ENCODE results near the gene RPL10A. TPM values are rescaled to one million over a fixed set of nuclear protein-coding genes. Genes with fewer than 3 reads are reported as not detected.

The RPL10A gene
- polyA plus RNA-seq, 1 of the 3 experiments (the other 2 are of a cell fraction): 3,548 TPM

DNA sequence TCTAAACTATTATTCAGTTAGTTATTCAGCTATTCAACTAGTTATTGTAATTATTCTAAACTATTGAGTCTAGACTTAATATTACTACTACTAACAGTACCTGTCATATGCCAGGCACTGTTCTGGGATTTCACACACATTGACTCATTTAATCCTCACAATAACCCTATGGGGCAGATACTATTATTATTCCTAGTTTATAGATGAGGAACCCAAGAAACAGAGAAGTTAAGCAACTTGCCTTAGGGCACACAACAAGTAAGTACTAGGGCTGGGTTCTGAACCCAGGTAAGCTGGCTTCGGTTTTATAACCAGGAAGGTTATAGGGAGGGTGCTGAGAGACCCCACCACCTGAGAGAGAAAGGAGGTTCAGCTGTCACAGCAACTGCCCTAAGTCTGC, 20.9 kb downstream of the RPL10A start:
- no peak for DNase-seq
- no peaks in the 10 kb centered on the region for H3K9me3 ChIP-seq
- no peak overlapping the region for H3K27ac ChIP-seq (ENCODE audit: low read depth in 2 of 2, low read length in 1 of 2)
- no peak overlapping the region for H3K4me3 ChIP-seq (ENCODE audit: low read depth in 2 of 2, low read length in 1 of 2)
- ChIA-PET CTCF (interaction anchor here (1.2 to 1.6 kb wide), 4 partner anchors 22 to 248 kb away, joined by 3 to 8 read pairs (median 3); partner anchors contain the start of genes ARMC12 and PPARD), POLR2A (interaction anchor here (0.7 to 1.1 kb wide), 2 partner anchors 8 to 15 kb away, joined by 3 read pairs; partner anchors contain the start of gene TEAD3)
- peaks cover 22% of the 10 kb centered on the region; the same call in 1 of the 2 replicates for H3K79me2 ChIP-seq (ENCODE audit: insufficient read depth)
- H3K4me2 ChIP-seq: no peak overlapping the region
- H3K9ac ChIP-seq: no peak overlapping the region
- no peaks in the 10 kb centered on the region for H3K27me3 ChIP-seq (ENCODE audit: insufficient read depth)
- WGBS (ENCODE audit: low lambda C conversion rate): 100% methylated on average over 1 of the region's 1 CpG
- H4K20me1 ChIP-seq (ENCODE audit: insufficient read depth): peaks cover 20% of the 10 kb centered on the region; the same call in 1 of the 2 replicates
- no peaks in the 10 kb centered on the region for H3K36me3 ChIP-seq (replicated peaks in 1 of 2; ENCODE audit: control insufficient read depth in 1 of 2, insufficient read depth in 2 of 2, low read length in 1 of 2)
- H3K4me1 ChIP-seq (ENCODE audit: control insufficient read depth in 1 of 2, insufficient read depth in 2 of 2, low read depth in 1 of 2, low read length in 1 of 2): peaks cover 31 to 42% of the 10 kb centered on the region in 2 experiments; a peak in 2 of 4 replicates
- no peak for TF ChIP-seq EP300 (IDR thresholded peaks at IDR 0.05; ENCODE audit: borderline replicate concordance in 1 of 2, low read depth in 1 of 2, low read length in 1 of 2)
- no peak for TF ChIP-seq YY1 (IDR thresholded peaks at IDR 0.05; ENCODE audit: low read depth)
- TF ChIP-seq FOXM1 (IDR thresholded peaks at IDR 0.05; ENCODE audit: low read depth): no peak
- TF ChIP-seq CHD2 (IDR thresholded peaks at IDR 0.05; ENCODE audit: low read length, partially characterized antibody): no peak
- TF ChIP-seq FOXJ3 (CRISPR knock-in tag; IDR thresholded peaks at IDR 0.05): no peak
- no peak for TF ChIP-seq RXRA (IDR thresholded peaks at IDR 0.05; ENCODE audit: borderline replicate concordance, low read depth)
- TF ChIP-seq, protein P1, sequence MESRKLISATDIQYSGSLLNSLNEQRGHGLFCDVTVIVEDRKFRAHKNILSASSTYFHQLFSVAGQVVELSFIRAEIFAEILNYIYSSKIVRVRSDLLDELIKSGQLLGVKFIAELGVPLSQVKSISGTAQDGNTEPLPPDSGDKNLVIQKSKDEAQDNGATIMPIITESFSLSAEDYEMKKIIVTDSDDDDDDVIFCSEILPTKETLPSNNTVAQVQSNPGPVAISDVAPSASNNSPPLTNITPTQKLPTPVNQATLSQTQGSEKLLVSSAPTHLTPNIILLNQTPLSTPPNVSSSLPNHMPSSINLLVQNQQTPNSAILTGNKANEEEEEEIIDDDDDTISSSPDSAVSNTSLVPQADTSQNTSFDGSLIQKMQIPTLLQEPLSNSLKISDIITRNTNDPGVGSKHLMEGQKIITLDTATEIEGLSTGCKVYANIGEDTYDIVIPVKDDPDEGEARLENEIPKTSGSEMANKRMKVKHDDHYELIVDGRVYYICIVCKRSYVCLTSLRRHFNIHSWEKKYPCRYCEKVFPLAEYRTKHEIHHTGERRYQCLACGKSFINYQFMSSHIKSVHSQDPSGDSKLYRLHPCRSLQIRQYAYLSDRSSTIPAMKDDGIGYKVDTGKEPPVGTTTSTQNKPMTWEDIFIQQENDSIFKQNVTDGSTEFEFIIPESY (IDR thresholded peaks at IDR 0.05; ENCODE audit: borderline replicate concordance, low read depth): no peak
- TF ChIP-seq, protein P2, sequence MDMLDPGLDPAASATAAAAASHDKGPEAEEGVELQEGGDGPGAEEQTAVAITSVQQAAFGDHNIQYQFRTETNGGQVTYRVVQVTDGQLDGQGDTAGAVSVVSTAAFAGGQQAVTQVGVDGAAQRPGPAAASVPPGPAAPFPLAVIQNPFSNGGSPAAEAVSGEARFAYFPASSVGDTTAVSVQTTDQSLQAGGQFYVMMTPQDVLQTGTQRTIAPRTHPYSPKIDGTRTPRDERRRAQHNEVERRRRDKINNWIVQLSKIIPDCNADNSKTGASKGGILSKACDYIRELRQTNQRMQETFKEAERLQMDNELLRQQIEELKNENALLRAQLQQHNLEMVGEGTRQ (IDR thresholded peaks at IDR 0.05; ENCODE audit: borderline replicate concordance, low read depth, low read length): no peak
- H3K9me2 ChIP-seq: no peaks in the 10 kb centered on the region
- no peak overlapping the region for H2AFZ ChIP-seq (ENCODE audit: low read depth)
- peaks cover 2% of the 10 kb centered on the region for H3F3A ChIP-seq (replicated peaks; ENCODE audit: insufficient read depth)

DNA sequence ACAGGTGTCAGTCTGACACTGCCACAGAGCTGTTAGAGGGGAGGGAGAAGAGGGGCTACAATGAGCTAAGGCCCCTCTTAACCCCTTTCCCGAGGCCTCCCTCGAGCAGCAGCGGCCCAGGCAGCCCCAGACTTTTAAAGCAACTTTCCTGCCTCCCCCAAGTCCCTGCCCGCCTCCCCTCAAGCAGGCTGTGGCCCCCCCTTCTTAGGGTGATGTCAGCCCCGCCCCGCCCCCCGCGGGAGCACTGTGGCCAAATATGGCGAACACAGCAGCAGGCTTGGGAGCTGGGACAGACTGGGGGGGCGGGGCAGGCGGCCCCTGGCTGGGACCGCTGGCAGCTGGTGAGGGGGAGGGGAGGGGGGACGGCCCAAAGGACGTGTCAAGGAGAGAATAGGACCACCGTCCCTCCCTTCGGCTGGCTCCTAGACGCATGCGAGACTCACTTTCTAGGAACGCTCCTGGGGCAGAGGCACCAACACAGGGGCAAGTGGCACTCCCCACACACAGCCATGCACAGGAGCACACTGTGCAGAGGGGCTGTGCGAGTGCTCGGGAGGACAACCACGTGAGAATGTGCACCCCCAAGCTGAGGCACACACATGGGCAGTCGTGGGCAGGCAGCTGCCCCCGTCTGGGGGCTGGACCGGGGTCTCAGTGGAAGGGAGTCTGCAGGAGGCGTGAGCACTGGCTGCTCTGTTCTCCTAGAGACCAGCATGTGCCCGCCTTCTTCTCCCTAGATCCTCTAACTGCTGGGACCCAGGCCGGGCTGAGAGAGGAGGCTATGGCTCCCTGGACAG, 22.0 kb downstream of the RPL10A start:
- Histone ChIP-seq H3K27ac (ENCODE audit: low read depth in 2 of 2, low read length in 1 of 2) (no peak overlapping the region), H3K27me3 (ENCODE audit: insufficient read depth) (no peaks in the 10 kb centered on the region), H2AFZ (ENCODE audit: low read depth) (no peak overlapping the region), H3K9ac (no peak overlapping the region), H4K20me1 (ENCODE audit: insufficient read depth) (peaks cover 21% of the 10 kb centered on the region; the same call in 1 of the 2 replicates), H3K9me3 (no peaks in the 10 kb centered on the region), H3F3A (replicated peaks; ENCODE audit: insufficient read depth) (peaks cover 2% of the 10 kb centered on the region), H3K79me2 (ENCODE audit: insufficient read depth) (peaks cover 30% of the 10 kb centered on the region; the same call in 1 of the 2 replicates), H3K4me3 (ENCODE audit: low read depth in 2 of 2, low read length in 1 of 2) (no peak overlapping the region), H3K4me1 (ENCODE audit: control insufficient read depth in 1 of 2, insufficient read depth in 2 of 2, low read depth in 1 of 2, low read length in 1 of 2) (peaks cover 28 to 49% of the 10 kb centered on the region in 2 experiments; a peak in 2 of 4 replicates), H3K9me2 (no peaks in the 10 kb centered on the region), H3K4me2 (peak overlapping the region; percentile 19; the same call in 1 of the 2 replicates), H3K36me3 (replicated peaks in 1 of 2; ENCODE audit: control insufficient read depth in 1 of 2, insufficient read depth in 2 of 2, low read length in 1 of 2) (no peaks in the 10 kb centered on the region)
- DNase-seq: peak; percentile 61
- CTCF ChIA-PET: interaction anchor here (1.0 to 1.6 kb wide), 4 partner anchors 33 to 247 kb away, joined by 3 to 8 read pairs (median 3); partner anchors contain the start of genes ARMC12 and PPARD
- 67% methylated on average over 3 of the region's 28 CpGs for WGBS (ENCODE audit: low lambda C conversion rate)
- POLR2A ChIA-PET: interaction anchor here (0.7 kb wide), 1 partner anchor 16 kb away, joined by 3 read pairs; no protein-coding TSS in a partner anchor
- TF ChIP-seq SMC3 (IDR thresholded peaks at IDR 0.05; ENCODE audit: low read depth, low read length) (no peak), TAF1 (IDR thresholded peaks at IDR 0.05; ENCODE audit: borderline replicate concordance, low read depth, low read length) (no peak), FOXM1 (IDR thresholded peaks at IDR 0.05; ENCODE audit: low read depth) (no peak), GABPA (IDR thresholded peaks at IDR 0.05; ENCODE audit: low read depth) (no peak), ELF1 (IDR thresholded peaks at IDR 0.05) (no peak), MXI1 (IDR thresholded peaks at IDR 0.05; ENCODE audit: low read depth, low read length) (no peak), JUND (IDR thresholded peaks at IDR 0.05) (no peak), TCF12 (IDR thresholded peaks at IDR 0.05) (no peak), NFIC (IDR thresholded peaks at IDR 0.05; ENCODE audit: borderline replicate concordance) (no peak), SIN3A (IDR thresholded peaks at IDR 0.05; ENCODE audit: borderline replicate concordance, low read depth, low read length) (no peak)
- TF ChIP-seq, protein P3, sequence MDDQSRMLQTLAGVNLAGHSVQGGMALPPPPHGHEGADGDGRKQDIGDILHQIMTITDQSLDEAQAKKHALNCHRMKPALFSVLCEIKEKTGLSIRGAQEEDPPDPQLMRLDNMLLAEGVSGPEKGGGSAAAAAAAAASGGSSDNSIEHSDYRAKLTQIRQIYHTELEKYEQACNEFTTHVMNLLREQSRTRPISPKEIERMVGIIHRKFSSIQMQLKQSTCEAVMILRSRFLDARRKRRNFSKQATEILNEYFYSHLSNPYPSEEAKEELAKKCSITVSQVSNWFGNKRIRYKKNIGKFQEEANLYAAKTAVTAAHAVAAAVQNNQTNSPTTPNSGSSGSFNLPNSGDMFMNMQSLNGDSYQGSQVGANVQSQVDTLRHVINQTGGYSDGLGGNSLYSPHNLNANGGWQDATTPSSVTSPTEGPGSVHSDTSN (IDR thresholded peaks at IDR 0.05): no peak
- TF ChIP-seq, protein P4, sequence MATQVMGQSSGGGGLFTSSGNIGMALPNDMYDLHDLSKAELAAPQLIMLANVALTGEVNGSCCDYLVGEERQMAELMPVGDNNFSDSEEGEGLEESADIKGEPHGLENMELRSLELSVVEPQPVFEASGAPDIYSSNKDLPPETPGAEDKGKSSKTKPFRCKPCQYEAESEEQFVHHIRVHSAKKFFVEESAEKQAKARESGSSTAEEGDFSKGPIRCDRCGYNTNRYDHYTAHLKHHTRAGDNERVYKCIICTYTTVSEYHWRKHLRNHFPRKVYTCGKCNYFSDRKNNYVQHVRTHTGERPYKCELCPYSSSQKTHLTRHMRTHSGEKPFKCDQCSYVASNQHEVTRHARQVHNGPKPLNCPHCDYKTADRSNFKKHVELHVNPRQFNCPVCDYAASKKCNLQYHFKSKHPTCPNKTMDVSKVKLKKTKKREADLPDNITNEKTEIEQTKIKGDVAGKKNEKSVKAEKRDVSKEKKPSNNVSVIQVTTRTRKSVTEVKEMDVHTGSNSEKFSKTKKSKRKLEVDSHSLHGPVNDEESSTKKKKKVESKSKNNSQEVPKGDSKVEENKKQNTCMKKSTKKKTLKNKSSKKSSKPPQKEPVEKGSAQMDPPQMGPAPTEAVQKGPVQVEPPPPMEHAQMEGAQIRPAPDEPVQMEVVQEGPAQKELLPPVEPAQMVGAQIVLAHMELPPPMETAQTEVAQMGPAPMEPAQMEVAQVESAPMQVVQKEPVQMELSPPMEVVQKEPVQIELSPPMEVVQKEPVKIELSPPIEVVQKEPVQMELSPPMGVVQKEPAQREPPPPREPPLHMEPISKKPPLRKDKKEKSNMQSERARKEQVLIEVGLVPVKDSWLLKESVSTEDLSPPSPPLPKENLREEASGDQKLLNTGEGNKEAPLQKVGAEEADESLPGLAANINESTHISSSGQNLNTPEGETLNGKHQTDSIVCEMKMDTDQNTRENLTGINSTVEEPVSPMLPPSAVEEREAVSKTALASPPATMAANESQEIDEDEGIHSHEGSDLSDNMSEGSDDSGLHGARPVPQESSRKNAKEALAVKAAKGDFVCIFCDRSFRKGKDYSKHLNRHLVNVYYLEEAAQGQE (IDR thresholded peaks at IDR 0.05; ENCODE audit: low read depth, low read length): no peak

All from SK-N-SH (cell line).